DND-41 (cell line): ENCODE measurements around the gene C14orf180.

ENCODE experiments used
- ATAC-seq: fragments of 200-7000 bp; cut with Tn5 transposase; 3 replicates; pipeline ENCODE4 v1.9.1; 2021; ENCODE audit warnings: low read depth; ENCODE audit not compliant: insufficient read depth
- DNase-seq: peaks from one replicate; pipeline ENCODE4 v3.0.0-alpha.2; 2020
- H2AFZ ChIP-seq: 2 replicates; pipeline ENCODE4 v1.6.0; 2012; ENCODE audit warnings: low read depth, low read length
- H3K27ac ChIP-seq: 2 replicates; pipeline ENCODE4 v1.5.1; 2012; ENCODE audit warnings: low read length, inconsistent platforms
- H3K27me3 ChIP-seq: fragments of 200-600 bp; sonication (generic); 2 replicates; pipeline ENCODE4 v1.6.0; 2012; ENCODE audit warnings: low read length, mild to moderate bottlenecking, inconsistent platforms; ENCODE audit not compliant: insufficient read depth, poor library complexity
- H3K36me3 ChIP-seq: 2 replicates; pipeline ENCODE4 v1.5.1; 2012; ENCODE audit warnings: low read length, inconsistent platforms; ENCODE audit not compliant: insufficient read depth
- H3K4me1 ChIP-seq: 2 replicates; pipeline ENCODE4 v1.5.1; 2012; ENCODE audit warnings: mild to moderate bottlenecking, low read length; ENCODE audit not compliant: insufficient read depth
- H3K4me2 ChIP-seq: 2 replicates; pipeline ENCODE4 v1.6.0; 2012; ENCODE audit warnings: mild to moderate bottlenecking, moderate library complexity, low read length, inconsistent platforms; ENCODE audit not compliant: insufficient read depth
- H3K4me3 ChIP-seq, 2 experiments: fragments of 200-600 bp in 1 of 2; shearing (Covaris generic) in 1 of 2; 2 replicates each; pipeline ENCODE4 v1.5.1; 2012 to 2016; ENCODE audit warnings: inconsistent platforms in 2 of 2, low read length in 2 of 2, mild to moderate bottlenecking in 2 of 2, low read depth in 1 of 2, moderate library complexity in 1 of 2
- H3K79me2 ChIP-seq: 2 replicates; pipeline ENCODE4 v1.6.0; 2012; ENCODE audit warnings: low read length, inconsistent platforms; ENCODE audit not compliant: insufficient read depth
- H3K9ac ChIP-seq: 2 replicates; pipeline ENCODE4 v1.6.0; 2012; ENCODE audit warnings: low read depth, mild to moderate bottlenecking, inconsistent platforms, low read length, moderate library complexity
- H3K9me3 ChIP-seq: 2 replicates; pipeline ENCODE4 v1.5.1; 2012; ENCODE audit warnings: low read length, moderate library complexity, mild to moderate bottlenecking, inconsistent platforms; ENCODE audit not compliant: insufficient read depth, severe bottlenecking
- H4K20me1 ChIP-seq: 2 replicates; pipeline ENCODE4 v1.6.0; 2012; ENCODE audit warnings: low read length; ENCODE audit not compliant: insufficient read depth
- EZH2 ChIP-seq: IDR thresholded peaks from 3 replicates; pipeline ENCODE4 v1.6.1; 2012; ENCODE audit warnings: borderline replicate concordance, low read depth, mild to moderate bottlenecking, moderate library complexity, low read length, inconsistent platforms; ENCODE audit not compliant: severe bottlenecking
- TF ChIP-seq, protein P1 (sequence below): IDR thresholded peaks from 2 replicates; pipeline ENCODE4 v1.5.1; 2012; ENCODE audit warnings: borderline replicate concordance, low read length, moderate library complexity, mild to moderate bottlenecking; ENCODE audit not compliant: poor library complexity, severe bottlenecking; ENCODE audit errors: extremely low read depth

Gene C14orf180

DNA sequence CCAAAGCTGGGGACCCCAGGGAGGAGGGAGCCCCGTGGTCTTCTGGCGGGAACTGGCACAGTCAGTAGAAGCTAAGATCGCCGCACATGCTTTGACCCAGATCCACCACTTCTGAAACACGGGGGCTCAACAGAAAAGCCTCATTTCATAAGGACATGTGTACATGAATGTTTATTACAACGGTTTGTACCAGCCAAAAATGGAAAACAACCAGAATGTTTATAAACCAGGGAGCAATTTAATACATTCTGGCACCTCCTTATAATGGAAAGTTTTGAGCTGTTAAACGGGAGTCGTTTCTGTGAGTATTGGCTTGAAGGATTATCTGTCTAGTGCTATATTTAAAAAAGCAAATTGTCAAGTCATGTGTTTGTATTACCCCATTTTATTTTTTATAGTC is 32.3 kb downstream of the C14orf180 start:
- Histone ChIP-seq H3K27me3 (peaks cover 7% of the 10 kb centered on the region), H3K9ac (no peak overlapping the region), H3K9me3 (no peaks in the 10 kb centered on the region), H3K79me2 (no peaks in the 10 kb centered on the region), H3K4me3 (no peak overlapping the region), H3K4me2 (no peak overlapping the region), H2AFZ (no peak overlapping the region), H4K20me1 (no peaks in the 10 kb centered on the region), H3K4me1 (no peaks in the 10 kb centered on the region), H3K36me3 (no peaks in the 10 kb centered on the region), H3K27ac (no peak overlapping the region)
- TF ChIP-seq, protein P1, sequence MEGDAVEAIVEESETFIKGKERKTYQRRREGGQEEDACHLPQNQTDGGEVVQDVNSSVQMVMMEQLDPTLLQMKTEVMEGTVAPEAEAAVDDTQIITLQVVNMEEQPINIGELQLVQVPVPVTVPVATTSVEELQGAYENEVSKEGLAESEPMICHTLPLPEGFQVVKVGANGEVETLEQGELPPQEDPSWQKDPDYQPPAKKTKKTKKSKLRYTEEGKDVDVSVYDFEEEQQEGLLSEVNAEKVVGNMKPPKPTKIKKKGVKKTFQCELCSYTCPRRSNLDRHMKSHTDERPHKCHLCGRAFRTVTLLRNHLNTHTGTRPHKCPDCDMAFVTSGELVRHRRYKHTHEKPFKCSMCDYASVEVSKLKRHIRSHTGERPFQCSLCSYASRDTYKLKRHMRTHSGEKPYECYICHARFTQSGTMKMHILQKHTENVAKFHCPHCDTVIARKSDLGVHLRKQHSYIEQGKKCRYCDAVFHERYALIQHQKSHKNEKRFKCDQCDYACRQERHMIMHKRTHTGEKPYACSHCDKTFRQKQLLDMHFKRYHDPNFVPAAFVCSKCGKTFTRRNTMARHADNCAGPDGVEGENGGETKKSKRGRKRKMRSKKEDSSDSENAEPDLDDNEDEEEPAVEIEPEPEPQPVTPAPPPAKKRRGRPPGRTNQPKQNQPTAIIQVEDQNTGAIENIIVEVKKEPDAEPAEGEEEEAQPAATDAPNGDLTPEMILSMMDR = no peak
- no peak for TF ChIP-seq EZH2
- DNase-seq = no peak
- no peak for ATAC-seq

DNA sequence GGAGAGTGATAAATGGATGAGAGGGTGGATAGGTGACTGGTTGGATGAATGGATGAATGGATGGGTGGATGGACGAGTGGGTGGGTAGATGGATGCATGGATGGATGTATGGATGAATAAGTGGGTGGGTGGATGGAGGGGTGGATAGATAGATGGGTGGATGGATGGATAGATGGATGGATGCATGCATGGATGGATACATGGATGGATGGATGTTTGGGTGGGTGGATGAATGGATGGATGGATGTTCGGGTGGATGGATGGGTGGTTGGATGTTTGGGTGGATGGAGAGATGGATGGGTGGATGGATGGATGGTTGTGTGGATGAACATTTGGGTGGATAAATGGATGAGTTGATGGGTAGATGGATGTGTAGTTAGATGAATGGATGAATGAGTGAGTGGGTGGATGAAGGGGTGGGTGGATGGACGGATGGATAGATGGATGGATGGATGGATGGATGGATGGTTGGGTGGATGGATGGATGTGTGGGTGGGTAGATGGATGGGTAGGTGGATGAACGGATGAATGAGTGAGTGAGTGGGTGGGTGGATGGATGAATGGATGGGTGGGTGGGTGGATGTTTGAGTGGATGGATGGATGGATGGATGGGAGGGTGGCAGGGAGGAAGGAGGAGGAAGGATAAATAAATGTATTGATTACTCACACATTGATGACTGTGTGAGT is 34.7 kb downstream of the C14orf180 start:
- Histone ChIP-seq H3K4me1 (no peaks in the 10 kb centered on the region), H4K20me1 (peaks cover 4% of the 10 kb centered on the region; the same call in 1 of the 2 replicates), H3K9me3 (no peaks in the 10 kb centered on the region), H3K79me2 (no peaks in the 10 kb centered on the region), H2AFZ (no peak overlapping the region), H3K9ac (no peak overlapping the region), H3K27me3 (peaks cover 10% of the 10 kb centered on the region), H3K4me3 (no peak overlapping the region), H3K27ac (no peak overlapping the region), H3K4me2 (no peak overlapping the region), H3K36me3 (no peaks in the 10 kb centered on the region)
- ATAC-seq = no peak
- TF ChIP-seq EZH2 = no peak
- TF ChIP-seq, protein P1 = no peak
- DNase-seq = no peak

DNA sequence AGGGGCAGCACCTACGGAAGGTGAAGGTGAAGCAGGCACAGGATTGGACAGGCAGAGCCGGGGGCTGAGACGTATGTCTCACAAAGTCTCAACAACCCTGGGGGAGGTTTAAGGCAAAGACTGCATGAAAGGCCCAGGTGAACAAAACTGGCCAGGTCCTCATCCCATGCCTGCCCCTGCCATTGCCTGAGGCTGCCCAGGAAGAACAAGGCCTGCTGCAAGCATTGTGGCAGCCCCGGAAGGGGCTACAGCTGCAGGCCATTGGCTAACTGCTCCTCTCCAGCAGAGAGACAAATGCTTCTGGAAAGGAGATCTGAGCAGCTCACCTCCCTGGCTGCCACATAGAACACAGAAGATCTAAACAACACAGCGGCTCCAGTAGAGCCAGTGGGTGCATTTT is 45.4 kb downstream of the C14orf180 start:
- H2AFZ ChIP-seq = no peak overlapping the region
- TF ChIP-seq, protein P1 = no peak
- no peak for TF ChIP-seq EZH2
- no peaks in the 10 kb centered on the region for H4K20me1 ChIP-seq
- no peaks in the 10 kb centered on the region for H3K36me3 ChIP-seq
- H3K4me3 ChIP-seq = no peak overlapping the region
- peaks cover 13% of the 10 kb centered on the region for H3K27me3 ChIP-seq
- no peaks in the 10 kb centered on the region for H3K79me2 ChIP-seq
- H3K9ac ChIP-seq = no peak overlapping the region
- H3K4me1 ChIP-seq = no peaks in the 10 kb centered on the region
- ATAC-seq = no peak
- H3K4me2 ChIP-seq = no peak overlapping the region
- H3K9me3 ChIP-seq = peaks cover 5% of the 10 kb centered on the region
- no peak for DNase-seq
- H3K27ac ChIP-seq = no peak overlapping the region

DNA sequence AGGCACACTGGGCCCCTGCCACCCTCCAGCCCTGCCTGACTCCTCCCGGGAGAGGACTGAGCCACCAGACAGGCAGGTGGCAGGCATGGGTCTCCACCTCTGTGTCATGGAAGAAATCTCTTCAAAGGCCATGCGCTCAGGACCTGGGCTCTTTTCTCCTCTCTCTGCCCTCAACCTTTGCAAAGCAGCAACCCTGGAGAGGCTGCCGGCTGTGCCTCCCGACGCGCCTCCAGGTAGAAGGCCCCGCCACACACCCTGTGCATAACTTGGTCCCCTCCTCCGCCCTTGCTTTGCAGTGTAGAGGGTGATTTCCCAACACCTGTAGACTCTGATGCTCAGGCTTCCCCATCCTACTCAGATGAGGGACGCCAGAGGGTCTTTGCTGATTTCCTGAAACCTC is 53.2 kb downstream of the C14orf180 start:
- Histone ChIP-seq H3K36me3 (no peaks in the 10 kb centered on the region), H4K20me1 (no peaks in the 10 kb centered on the region), H3K4me2 (no peak overlapping the region), H3K4me3 (no peak overlapping the region), H3K4me1 (no peaks in the 10 kb centered on the region), H3K9me3 (no peaks in the 10 kb centered on the region), H3K27ac (no peak overlapping the region), H2AFZ (no peak overlapping the region), H3K27me3 (peaks cover 4% of the 10 kb centered on the region), H3K79me2 (no peaks in the 10 kb centered on the region), H3K9ac (no peak overlapping the region)
- DNase-seq (no peak), ATAC-seq (no peak)
- TF ChIP-seq, protein P1 = no peak
- TF ChIP-seq EZH2 = no peak
